HepG2 (cell line): Measurements from ENCODE around the gene MITF. TPM values are rescaled to one million over a fixed set of nuclear protein-coding genes. Genes with fewer than 3 reads are reported as not detected.

Experiments
- ATAC-seq: fragments of 200-7000 bp; cut with Tn5 transposase; 3 replicates; pipeline ENCODE4 v1.9.1; 2020; ENCODE audit warnings: mild to moderate bottlenecking, moderate library complexity
- BruUV-seq: library from RNA; stranded (reverse); fragments of 400-500 nt; replicated peaks from 2 replicates; lab custom pipeline; 2021; lab: Mats Ljungman, UMichigan
- CTCF ChIA-PET: fragments of 300-600 bp; formaldehyde crosslinking; extraction: SDS; loops from one replicate; lab custom pipeline; 2021; ENCODE audit warnings: low total read pairs, inconsistent platforms, low intra/inter-chr PET ratio; lab: Yijun Ruan, JAX
- POLR2A ChIA-PET: fragments of 350-600 bp; sonication (Branson Sonifier 250); formaldehyde crosslinking; loops from one replicate; lab custom pipeline; 2020; ENCODE audit warnings: antibody characterized with exemption, inconsistent platforms; lab: Yijun Ruan, JAX
- DNase-seq: peaks from one replicate; pipeline ENCODE4 v3.0.0-alpha.2; 2015; ENCODE audit warnings: low spot score
- FAIRE-seq: peaks from 3 replicates; lab custom pipeline; 2011; peaks lifted over from hg19 to GRCh38; lab: Jason Lieb, UNC
- H2AFZ ChIP-seq: one replicate; pipeline ENCODE4 v1.6.1; 2011; ENCODE audit warnings: low read length, inconsistent platforms
- H3K27ac ChIP-seq: fragments of 300-600 bp; 3 replicates; pipeline ENCODE4 v1.8.0; 2011; ENCODE audit warnings: mixed run types, mild to moderate bottlenecking, mixed read lengths, low read length, inconsistent platforms; ENCODE audit not compliant: insufficient read depth; ENCODE audit errors: extremely low read length
- H3K27me3 ChIP-seq, 2 experiments: fragments of 200-600 bp in 1 of 2; 2 replicates in 1 of 2; 3 replicates in 1 of 2; pipeline versions ENCODE4 v1.6.0 to v1.8.0; 2011; ENCODE audit warnings: low read length in 2 of 2, mild to moderate bottlenecking in 2 of 2, moderate library complexity in 2 of 2, inconsistent platforms in 1 of 2; ENCODE audit not compliant: insufficient read depth in 2 of 2, control insufficient read depth in 1 of 2
- H3K36me3 ChIP-seq, 2 experiments: fragments of 200-600 bp in 1 of 2; replicated peaks in 1 of 2; 2 replicates in 1 of 2; 3 replicates in 1 of 2; pipeline versions ENCODE4 v1.5.1 to v1.8.0; 2011; ENCODE audit warnings: low read length in 2 of 2, inconsistent platforms in 1 of 2; ENCODE audit not compliant: insufficient read depth in 2 of 2, control insufficient read depth in 1 of 2
- H3K4me1 ChIP-seq: 2 replicates; pipeline ENCODE4 v1.5.1; 2012; ENCODE audit warnings: low read length, inconsistent platforms; ENCODE audit not compliant: insufficient read depth
- H3K4me2 ChIP-seq: 2 replicates; pipeline ENCODE4 v1.6.0; 2011; ENCODE audit warnings: low read depth, low read length, inconsistent platforms
- H3K4me3 ChIP-seq, 3 experiments: fragments of 200-600 bp in 1 of 3; sonication (generic), shearing (Covaris generic) in 1 of 3; replicated peaks in 1 of 3; 2 replicates each; pipeline ENCODE4 v1.5.1; 2011 to 2016; ENCODE audit warnings: low read length in 3 of 3, inconsistent platforms in 2 of 3, low read depth in 2 of 3, mild to moderate bottlenecking in 2 of 3, control low read depth in 1 of 3, mixed read lengths in 1 of 3; ENCODE audit not compliant: insufficient read depth in 1 of 3
- H3K79me2 ChIP-seq: one replicate; pipeline ENCODE4 v1.6.1; 2011; ENCODE audit warnings: low read length, inconsistent platforms; ENCODE audit not compliant: insufficient read depth
- H3K9ac ChIP-seq: 2 replicates; pipeline ENCODE4 v1.6.0; 2011; ENCODE audit warnings: mild to moderate bottlenecking, low read depth, low read length, inconsistent platforms; ENCODE audit not compliant: insufficient read depth
- H3K9me3 ChIP-seq: 2 replicates; pipeline ENCODE4 v1.5.1; 2012; ENCODE audit warnings: mild to moderate bottlenecking, low read length
- H4K20me1 ChIP-seq: 2 replicates; pipeline ENCODE4 v1.6.0; 2011; ENCODE audit warnings: inconsistent platforms, mild to moderate bottlenecking, low read length, moderate library complexity; ENCODE audit not compliant: insufficient read depth
- CBX1 ChIP-seq: IDR thresholded peaks from one replicate; pipeline ENCODE4 v1.6.1; 2016; ENCODE audit warnings: antibody characterized with exemption, low read depth
- NFIC ChIP-seq: IDR thresholded peaks from 2 replicates; pipeline ENCODE4 v1.6.1; 2012; ENCODE audit warnings: mild to moderate bottlenecking, low read length, inconsistent platforms
- PLSCR1 ChIP-seq: sonication (generic); formaldehyde crosslinking; IDR thresholded peaks from 2 replicates; pipeline ENCODE4 v1.5.0; 2020; ENCODE audit warnings: missing genetic modification reagents, mild to moderate bottlenecking, borderline replicate concordance
- TBX3 ChIP-seq: fragments of 450-650 bp; IDR thresholded peaks from 2 replicates; pipeline ENCODE4 v1.6.1; 2017; ENCODE audit warnings: antibody characterized with exemption, mild to moderate bottlenecking, inconsistent platforms, borderline replicate concordance
- TCF7 ChIP-seq: sonication (generic); IDR thresholded peaks from 2 replicates; pipeline ENCODE4 v1.6.1; 2016; ENCODE audit warnings: antibody characterized with exemption, low read depth
- TRIM24 ChIP-seq: sonication (generic); formaldehyde crosslinking; IDR thresholded peaks from 2 replicates; pipeline ENCODE4 v1.8.0; 2022; ENCODE audit warnings: mild to moderate bottlenecking, missing genetic modification reagents
- ZNF44 ChIP-seq: sonication (generic); formaldehyde crosslinking; IDR thresholded peaks from 2 replicates; pipeline ENCODE4 v1.5.1; 2020; ENCODE audit warnings: mild to moderate bottlenecking, missing genetic modification reagents
- ZNF510 ChIP-seq: sonication (generic); formaldehyde crosslinking; IDR thresholded peaks from 2 replicates; pipeline ENCODE4 v1.4.0; 2020; ENCODE audit warnings: low read depth, mild to moderate bottlenecking, missing genetic modification reagents
- ZSCAN25 ChIP-seq: sonication (generic); formaldehyde crosslinking; IDR thresholded peaks from 2 replicates; pipeline ENCODE4 v1.8.0; 2022; ENCODE audit warnings: mild to moderate bottlenecking, missing genetic modification reagents
- WGBS: methylation state at CpG from one replicate; pipeline ENCODE4 v1.1.6; 2017; ENCODE audit warnings: low lambda C conversion rate; 5-methylcytosine and 5-hydroxymethylcytosine counted together
- in situ Hi-C: cut with HindIII; loops from 2 replicates; pipeline ENCODE4 v1.10.0; 2017; ENCODE audit warnings: low pct_unique_long_range_greater_than_20kb; ENCODE audit not compliant: extremely low pct_ligation_motif_present
- intact Hi-C: fragments of 100-400 bp; cut with micrococcal nuclease; formaldehyde crosslinking; loops from one replicate; pipeline ENCODE4 v1.10.0; 2022; ENCODE audit not compliant: unreplicated experiment
- polyA plus RNA-seq, 8 experiments: library from polyadenylated mRNA; depleted of rRNA in 3 of 8; stranded (reverse) in 7 of 8; unstranded in 1 of 8; fragments of >200 nt; fragmentation: Illumina TruSeq in 4 of 8; extraction: Trizol in 4 of 8; gene quantifications; 2 replicates each; pipeline versions ENCODE4 v1.2.1 to v1.2.3, GENCODE V29; 2011 to 2016; ENCODE audit warnings: low read depth in 4 of 8, missing spikeins in 1 of 8, mixed read lengths in 1 of 8; ENCODE audit not compliant: insufficient read depth in 1 of 8
- total RNA-seq, 5 experiments: library from RNA; depleted of rRNA; stranded (reverse); fragments of >200 nt; fragmentation: Illumina TruSeq; extraction: Trizol; gene quantifications; 2 replicates each; pipeline ENCODE4 v1.2.3, GENCODE V29; 2016; ENCODE audit warnings: low read depth in 1 of 5
- TF ChIP-seq, protein P1 (sequence below): IDR thresholded peaks from 2 replicates; pipeline ENCODE4 v1.6.1; 2016
- TF ChIP-seq, protein P2 (sequence below): IDR thresholded peaks from 2 replicates; pipeline ENCODE4 v1.6.1; 2016; ENCODE audit warnings: control low read depth
- TF ChIP-seq, protein P3 (sequence below): sonication (generic); formaldehyde crosslinking; IDR thresholded peaks from 2 replicates; pipeline ENCODE4 v1.4.0; 2020; ENCODE audit warnings: mild to moderate bottlenecking, missing genetic modification reagents
- TF ChIP-seq, protein P4 (sequence below): sonication (generic); formaldehyde crosslinking; IDR thresholded peaks from 2 replicates; pipeline ENCODE4 v1.4.0; 2020; ENCODE audit warnings: mild to moderate bottlenecking, missing genetic modification reagents
- TF ChIP-seq, protein P5 (sequence below): sonication (generic); formaldehyde crosslinking; IDR thresholded peaks from 2 replicates; pipeline ENCODE4 v1.8.1; 2023; ENCODE audit warnings: missing genetic modification reagents, mild to moderate bottlenecking, borderline replicate concordance

The MITF gene
- total and polyA plus RNA-seq, 2 of the 13 experiments (the other 11 are each of a cell fraction or from before 2014, with no cell fraction given), result 0.12 to 0.38 TPM

DNA sequence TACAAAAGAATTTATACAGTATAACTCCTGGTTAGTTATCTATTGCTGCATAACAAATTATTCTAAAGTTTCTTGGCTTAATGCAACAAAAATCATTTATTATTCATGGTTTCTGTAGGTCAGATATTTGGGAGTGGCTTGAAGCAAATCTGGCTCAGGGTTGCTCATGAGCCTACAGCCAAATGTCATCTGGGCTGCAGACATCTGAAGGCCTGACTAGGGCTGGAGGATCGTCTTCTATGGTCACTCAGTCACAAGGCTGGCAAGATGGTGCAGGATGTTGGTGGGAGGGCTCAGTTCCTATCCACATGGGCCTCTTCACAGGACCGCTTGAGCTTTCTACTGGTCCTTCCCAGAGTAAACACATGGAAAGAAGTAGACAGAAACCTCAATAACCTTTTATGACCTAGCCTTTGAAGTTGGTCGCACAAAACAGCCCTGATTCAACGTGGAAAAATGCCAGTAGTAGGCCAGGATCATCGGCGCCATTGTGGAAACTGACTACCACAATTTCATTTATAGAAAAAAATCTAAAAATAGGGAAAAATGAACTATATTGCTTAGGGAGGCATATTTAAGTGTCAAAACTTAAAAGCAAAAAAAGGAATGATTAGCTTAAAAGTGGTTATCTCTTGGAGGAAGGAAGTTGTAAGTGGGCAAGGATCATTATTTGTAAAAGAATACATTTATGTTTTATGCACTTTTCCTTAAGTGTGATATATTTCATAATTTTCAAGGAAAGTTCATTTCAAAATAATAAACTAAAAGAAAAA is 9.9 kb upstream of the MITF start (continued):
- TF ChIP-seq, protein P1, sequence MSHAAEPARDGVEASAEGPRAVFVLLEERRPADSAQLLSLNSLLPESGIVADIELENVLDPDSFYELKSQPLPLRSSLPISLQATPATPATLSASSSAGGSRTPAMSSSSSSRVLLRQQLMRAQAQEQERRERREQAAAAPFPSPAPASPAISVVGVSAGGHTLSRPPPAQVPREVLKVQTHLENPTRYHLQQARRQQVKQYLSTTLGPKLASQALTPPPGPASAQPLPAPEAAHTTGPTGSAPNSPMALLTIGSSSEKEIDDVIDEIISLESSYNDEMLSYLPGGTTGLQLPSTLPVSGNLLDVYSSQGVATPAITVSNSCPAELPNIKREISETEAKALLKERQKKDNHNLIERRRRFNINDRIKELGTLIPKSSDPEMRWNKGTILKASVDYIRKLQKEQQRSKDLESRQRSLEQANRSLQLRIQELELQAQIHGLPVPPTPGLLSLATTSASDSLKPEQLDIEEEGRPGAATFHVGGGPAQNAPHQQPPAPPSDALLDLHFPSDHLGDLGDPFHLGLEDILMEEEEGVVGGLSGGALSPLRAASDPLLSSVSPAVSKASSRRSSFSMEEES, result no peak
- TF ChIP-seq, protein P2, sequence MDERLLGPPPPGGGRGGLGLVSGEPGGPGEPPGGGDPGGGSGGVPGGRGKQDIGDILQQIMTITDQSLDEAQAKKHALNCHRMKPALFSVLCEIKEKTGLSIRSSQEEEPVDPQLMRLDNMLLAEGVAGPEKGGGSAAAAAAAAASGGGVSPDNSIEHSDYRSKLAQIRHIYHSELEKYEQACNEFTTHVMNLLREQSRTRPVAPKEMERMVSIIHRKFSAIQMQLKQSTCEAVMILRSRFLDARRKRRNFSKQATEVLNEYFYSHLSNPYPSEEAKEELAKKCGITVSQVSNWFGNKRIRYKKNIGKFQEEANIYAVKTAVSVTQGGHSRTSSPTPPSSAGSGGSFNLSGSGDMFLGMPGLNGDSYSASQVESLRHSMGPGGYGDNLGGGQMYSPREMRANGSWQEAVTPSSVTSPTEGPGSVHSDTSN (CRISPR knock-in tag), result no peak
- TF ChIP-seq CBX1 (no peak), PLSCR1 (CRISPR knock-in tag) (no peak), ZNF510 (no peak)
- TF ChIP-seq, protein P3, sequence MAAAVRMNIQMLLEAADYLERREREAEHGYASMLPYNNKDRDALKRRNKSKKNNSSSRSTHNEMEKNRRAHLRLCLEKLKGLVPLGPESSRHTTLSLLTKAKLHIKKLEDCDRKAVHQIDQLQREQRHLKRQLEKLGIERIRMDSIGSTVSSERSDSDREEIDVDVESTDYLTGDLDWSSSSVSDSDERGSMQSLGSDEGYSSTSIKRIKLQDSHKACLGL (CRISPR knock-in tag), result no peak

GRCh38 chr3:69731080-69731479 is 8.2 kb upstream of the MITF start:
- Histone ChIP-seq H3K79me2 (no peaks in the 10 kb centered on the region), H3K27ac (no peak overlapping the region), H3K4me2 (no peak overlapping the region), H3K4me1 (no peaks in the 10 kb centered on the region), H3K36me3 (no peaks in the 10 kb centered on the region), H3K4me3 (no peak overlapping the region), H3K9ac (no peak overlapping the region), H3K9me3 (no peaks in the 10 kb centered on the region), H3K27me3 (no peaks in the 10 kb centered on the region; a peak in 1 of 5 replicates), H4K20me1 (no peaks in the 10 kb centered on the region), H2AFZ (no peak overlapping the region)
- ATAC-seq, result no peak
- WGBS, result 0% methylated on average over 2 of the region's 2 CpGs
- in situ Hi-C loops (no loop called here), intact Hi-C loops (no loop called here)
- ChIA-PET POLR2A (no interaction called here), CTCF (no interaction called here)
- DNase-seq, result no peak
- BruUV-seq, result no TSS peak
- no peak for FAIRE-seq
- TF ChIP-seq TRIM24, result no peak
- TF ChIP-seq ZNF44 (CRISPR knock-in tag), result no peak
- TF ChIP-seq ZSCAN25 (CRISPR knock-in tag), result no peak
- TF ChIP-seq NFIC, result no peak
- TF ChIP-seq, protein P4, sequence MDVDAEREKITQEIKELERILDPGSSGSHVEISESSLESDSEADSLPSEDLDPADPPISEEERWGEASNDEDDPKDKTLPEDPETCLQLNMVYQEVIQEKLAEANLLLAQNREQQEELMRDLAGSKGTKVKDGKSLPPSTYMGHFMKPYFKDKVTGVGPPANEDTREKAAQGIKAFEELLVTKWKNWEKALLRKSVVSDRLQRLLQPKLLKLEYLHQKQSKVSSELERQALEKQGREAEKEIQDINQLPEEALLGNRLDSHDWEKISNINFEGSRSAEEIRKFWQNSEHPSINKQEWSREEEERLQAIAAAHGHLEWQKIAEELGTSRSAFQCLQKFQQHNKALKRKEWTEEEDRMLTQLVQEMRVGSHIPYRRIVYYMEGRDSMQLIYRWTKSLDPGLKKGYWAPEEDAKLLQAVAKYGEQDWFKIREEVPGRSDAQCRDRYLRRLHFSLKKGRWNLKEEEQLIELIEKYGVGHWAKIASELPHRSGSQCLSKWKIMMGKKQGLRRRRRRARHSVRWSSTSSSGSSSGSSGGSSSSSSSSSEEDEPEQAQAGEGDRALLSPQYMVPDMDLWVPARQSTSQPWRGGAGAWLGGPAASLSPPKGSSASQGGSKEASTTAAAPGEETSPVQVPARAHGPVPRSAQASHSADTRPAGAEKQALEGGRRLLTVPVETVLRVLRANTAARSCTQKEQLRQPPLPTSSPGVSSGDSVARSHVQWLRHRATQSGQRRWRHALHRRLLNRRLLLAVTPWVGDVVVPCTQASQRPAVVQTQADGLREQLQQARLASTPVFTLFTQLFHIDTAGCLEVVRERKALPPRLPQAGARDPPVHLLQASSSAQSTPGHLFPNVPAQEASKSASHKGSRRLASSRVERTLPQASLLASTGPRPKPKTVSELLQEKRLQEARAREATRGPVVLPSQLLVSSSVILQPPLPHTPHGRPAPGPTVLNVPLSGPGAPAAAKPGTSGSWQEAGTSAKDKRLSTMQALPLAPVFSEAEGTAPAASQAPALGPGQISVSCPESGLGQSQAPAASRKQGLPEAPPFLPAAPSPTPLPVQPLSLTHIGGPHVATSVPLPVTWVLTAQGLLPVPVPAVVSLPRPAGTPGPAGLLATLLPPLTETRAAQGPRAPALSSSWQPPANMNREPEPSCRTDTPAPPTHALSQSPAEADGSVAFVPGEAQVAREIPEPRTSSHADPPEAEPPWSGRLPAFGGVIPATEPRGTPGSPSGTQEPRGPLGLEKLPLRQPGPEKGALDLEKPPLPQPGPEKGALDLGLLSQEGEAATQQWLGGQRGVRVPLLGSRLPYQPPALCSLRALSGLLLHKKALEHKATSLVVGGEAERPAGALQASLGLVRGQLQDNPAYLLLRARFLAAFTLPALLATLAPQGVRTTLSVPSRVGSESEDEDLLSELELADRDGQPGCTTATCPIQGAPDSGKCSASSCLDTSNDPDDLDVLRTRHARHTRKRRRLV (CRISPR knock-in tag), result no peak
- TF ChIP-seq, protein P5, sequence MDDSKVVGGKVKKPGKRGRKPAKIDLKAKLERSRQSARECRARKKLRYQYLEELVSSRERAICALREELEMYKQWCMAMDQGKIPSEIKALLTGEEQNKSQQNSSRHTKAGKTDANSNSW (CRISPR knock-in tag), result no peak
- no peak for TF ChIP-seq TCF7
- TF ChIP-seq TBX3, result no peak
